COLO668 (cell line): ENCODE data around the gene PTPRU.

ENCODE experiments used
- DNase-seq: peaks from one replicate; lab custom pipeline; 2025; ENCODE audit not compliant: unreplicated experiment; lab: John Stamatoyannopoulos, UW

Gene PTPRU

GRCh38 chr1:29235955-29236711 lies at the start of gene PTPRU:
Gene PTPRU, plus strand, starts transcription at chr1:29236522. Its CDS starts 123 bp downstream, at chr1:29236645.
- DNase-seq: peak; percentile 90

GRCh38 chr1:29186707-29187106 lies 49.6 kb upstream of the PTPRU start:
- no peak for DNase-seq

- DNase-seq: no peak
Measured at GRCh38 chr1:29190718-29191117, 45.6 kb upstream of the PTPRU start.

GRCh38 chr1:29193879-29194455 lies 42.4 kb upstream of the PTPRU start:
- DNase-seq: no peak

- no peak for DNase-seq
Measured at GRCh38 chr1:29195881-29196291, 40.4 kb upstream of the PTPRU start.

GRCh38 chr1:29196863-29197589 lies 39.3 kb upstream of the PTPRU start:
- no peak for DNase-seq

- peak; percentile 43 for DNase-seq
Measured at GRCh38 chr1:29197590-29197924, 38.8 kb upstream of the PTPRU start.

GRCh38 chr1:29197993-29198392 lies 38.3 kb upstream of the PTPRU start:
- no peak for DNase-seq

- no peak for DNase-seq
Measured at GRCh38 chr1:29200906-29201594, 35.3 kb upstream of the PTPRU start.

GRCh38 chr1:29201595-29202051 lies 34.7 kb upstream of the PTPRU start:
- no peak for DNase-seq

- DNase-seq: no peak
Measured at GRCh38 chr1:29202053-29202452, 34.3 kb upstream of the PTPRU start.

- DNase-seq: peak; percentile 98
Measured at GRCh38 chr1:29202584-29203340, 33.6 kb upstream of the PTPRU start.

- no peak for DNase-seq
Measured at GRCh38 chr1:29208442-29208841, 27.9 kb upstream of the PTPRU start.

- DNase-seq: no peak
Measured at GRCh38 chr1:29209173-29209572, 27.1 kb upstream of the PTPRU start.

GRCh38 chr1:29210278-29211085 lies 25.8 kb upstream of the PTPRU start:
- DNase-seq: no peak

- DNase-seq: no peak
Measured at GRCh38 chr1:29211086-29212030, 25.0 kb upstream of the PTPRU start.

GRCh38 chr1:29213055-29213454 lies 23.3 kb upstream of the PTPRU start:
- no peak for DNase-seq

GRCh38 chr1:29217633-29218032 lies 18.7 kb upstream of the PTPRU start:
- DNase-seq: no peak

GRCh38 chr1:29218223-29218622 lies 18.1 kb upstream of the PTPRU start:
- no peak for DNase-seq
